Measurements from ENCODE around the gene SHROOM3. TPM values are rescaled to one million over a fixed set of nuclear protein-coding genes. Genes with fewer than 3 reads are reported as not detected.

The SHROOM3 gene
- total RNA-seq, 3 donors from 2014 or later, result 105 to 263 (median 158) TPM

- TF ChIP-seq CTCF (IDR thresholded peaks at IDR 0.05), result no peak
- intact Hi-C loops (cut with DNase I, micrococcal nuclease), result no loop called here
- ATAC-seq (no peak), DNase-seq (no peak)
- no peaks in the 10 kb centered on the region for H3K9me3 ChIP-seq
- peaks cover 52% of the 10 kb centered on the region for H3K4me1 ChIP-seq (ENCODE audit: low read depth)
- H3K36me3 ChIP-seq (ENCODE audit: low read depth), result no peaks in the 10 kb centered on the region
- no peak overlapping the region for H3K4me3 ChIP-seq
Observed at GRCh38 chr4:76592460-76592859, 157.4 kb downstream of the SHROOM3 start.

GRCh38 chr4:76594173-76594572, 159.1 kb downstream of the SHROOM3 start:
- peak in 1 of 3 donors; percentile 60 for DNase-seq

GRCh38 chr4:76595435-76595834, 160.4 kb downstream of the SHROOM3 start:
- peaks cover 46% of the 10 kb centered on the region for H3K4me1 ChIP-seq (ENCODE audit: low read depth)
- H3K9me3 ChIP-seq, result no peaks in the 10 kb centered on the region
- TF ChIP-seq CTCF (IDR thresholded peaks at IDR 0.05), result no peak
- DNase-seq (no peak), ATAC-seq (no peak)
- H3K36me3 ChIP-seq (ENCODE audit: low read depth), result no peaks in the 10 kb centered on the region
- intact Hi-C loops (cut with DNase I, micrococcal nuclease), result no loop called here
- H3K4me3 ChIP-seq, result no peak overlapping the region

More at GRCh38 chr4:76594173-76594572, 159.1 kb downstream of the SHROOM3 start:
- H3K4me1 ChIP-seq (ENCODE audit: low read depth), result peaks cover 43% of the 10 kb centered on the region
- H3K36me3 ChIP-seq (ENCODE audit: low read depth), result no peaks in the 10 kb centered on the region
- ATAC-seq, result peak; percentile 87
- intact Hi-C loops (cut with DNase I, micrococcal nuclease), result no loop called here
- TF ChIP-seq CTCF (IDR thresholded peaks at IDR 0.05), result no peak
- H3K4me3 ChIP-seq, result no peak overlapping the region
- no peaks in the 10 kb centered on the region for H3K9me3 ChIP-seq

GRCh38 chr4:76596713-76597112, 161.7 kb downstream of the SHROOM3 start:
- no peak for TF ChIP-seq CTCF (IDR thresholded peaks at IDR 0.05)
- intact Hi-C loops (cut with DNase I, micrococcal nuclease), result no loop called here
- H3K36me3 ChIP-seq (ENCODE audit: low read depth), result no peaks in the 10 kb centered on the region
- H3K4me3 ChIP-seq, result no peak overlapping the region
- ATAC-seq (no peak), DNase-seq (peak in 1 of 3 donors; percentile 55)
- H3K9me3 ChIP-seq, result no peaks in the 10 kb centered on the region
- H3K4me1 ChIP-seq (ENCODE audit: low read depth), result peaks cover 42% of the 10 kb centered on the region

GRCh38 chr4:76597423-76597979, 162.5 kb downstream of the SHROOM3 start:
- no peak for ATAC-seq
- H3K36me3 ChIP-seq (ENCODE audit: low read depth), result no peaks in the 10 kb centered on the region
- TF ChIP-seq CTCF (IDR thresholded peaks at IDR 0.05), result no peak
- no peaks in the 10 kb centered on the region for H3K9me3 ChIP-seq
- no peak for DNase-seq
- intact Hi-C loops (cut with DNase I, micrococcal nuclease), result no loop called here
- peaks cover 42% of the 10 kb centered on the region for H3K4me1 ChIP-seq (ENCODE audit: low read depth)
- H3K4me3 ChIP-seq, result no peak overlapping the region

GRCh38 chr4:76600447-76600846, 165.4 kb downstream of the SHROOM3 start:
- DNase-seq (peak in 1 of 3 donors; percentile 54), ATAC-seq (peak; percentile 81)
- TF ChIP-seq CTCF (IDR thresholded peaks at IDR 0.05), result no peak
- no peak overlapping the region for H3K4me3 ChIP-seq
- intact Hi-C loops (cut with DNase I, micrococcal nuclease), result no loop called here
- H3K36me3 ChIP-seq (ENCODE audit: low read depth), result no peaks in the 10 kb centered on the region
- no peaks in the 10 kb centered on the region for H3K9me3 ChIP-seq
- H3K4me1 ChIP-seq (ENCODE audit: low read depth), result peaks cover 30% of the 10 kb centered on the region

Data from mucosa of descending colon (tissue), 3 donors.